ENCODE data around the gene SLC25A15. TPM values are rescaled to one million over a fixed set of nuclear protein-coding genes. Genes with fewer than 3 reads are reported as not detected.
"Not testable (repeated sequence)": the region's sequence is repeated elsewhere in the genome, so short reads cannot be mapped to it uniquely, and the experiment has no call there.

The SLC25A15 gene
- total RNA-seq, 1 experiment from 2014 or later: 17.8 TPM

DNA sequence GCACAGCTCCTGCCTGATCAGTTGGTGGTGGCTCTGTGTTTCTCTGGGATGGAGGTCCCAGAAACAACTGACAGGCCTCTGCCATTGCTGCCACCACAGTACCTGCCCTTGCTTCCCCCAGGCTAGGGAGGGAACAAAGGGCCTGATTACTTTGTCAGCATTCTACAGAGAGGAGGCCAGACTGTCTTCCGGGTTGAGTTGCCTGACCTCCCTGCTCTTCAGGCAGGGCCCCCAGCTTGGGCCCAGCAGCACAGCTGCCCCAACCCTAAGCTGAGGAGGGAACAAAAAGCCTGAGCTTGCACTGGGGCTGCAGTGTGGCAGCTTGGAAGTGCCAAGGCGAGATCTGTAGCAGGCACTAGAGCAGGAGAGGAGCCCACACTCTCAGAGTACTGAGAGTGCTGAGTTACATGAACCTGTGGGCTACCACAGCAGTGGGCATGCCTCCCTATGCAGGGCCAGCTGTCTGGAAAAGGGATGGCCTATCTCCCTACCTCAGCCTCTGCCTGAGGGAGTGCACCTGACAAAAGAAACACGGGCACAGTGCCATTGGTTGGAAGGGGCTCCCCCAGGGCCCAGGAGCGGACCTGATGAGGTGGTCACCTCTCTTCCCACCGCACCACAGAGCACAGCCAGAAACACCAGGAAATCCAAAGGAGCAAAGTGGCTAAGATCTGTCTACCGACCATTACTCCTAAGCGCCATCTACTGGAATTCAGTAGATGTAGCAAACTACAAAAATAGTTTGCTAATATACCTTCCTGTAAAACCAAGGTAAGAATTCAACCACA, 24.4 kb downstream of the SLC25A15 start:
- DNase-seq (ENCODE audit: low read depth): peak; percentile 33

DNA sequence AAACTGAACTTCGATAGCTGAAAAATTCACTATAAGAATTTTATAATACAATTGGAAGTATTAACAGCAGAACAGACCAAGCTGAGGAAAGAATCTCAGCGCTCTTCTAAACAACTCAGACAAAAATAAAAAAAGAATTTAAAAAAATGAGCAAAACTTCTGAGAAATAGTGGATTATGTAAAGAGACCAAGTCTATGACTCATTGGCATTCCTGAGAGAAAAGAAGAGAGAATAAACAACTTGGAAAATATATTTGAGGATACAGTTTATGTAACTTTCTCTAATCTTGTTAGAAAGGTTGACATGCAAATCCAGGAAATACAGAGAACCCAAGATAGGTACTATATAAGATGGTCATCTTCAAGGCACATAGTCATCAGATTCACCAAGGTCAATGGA, 25.4 kb downstream of the SLC25A15 start:
- DNase-seq (ENCODE audit: low read depth): no peak

DNA sequence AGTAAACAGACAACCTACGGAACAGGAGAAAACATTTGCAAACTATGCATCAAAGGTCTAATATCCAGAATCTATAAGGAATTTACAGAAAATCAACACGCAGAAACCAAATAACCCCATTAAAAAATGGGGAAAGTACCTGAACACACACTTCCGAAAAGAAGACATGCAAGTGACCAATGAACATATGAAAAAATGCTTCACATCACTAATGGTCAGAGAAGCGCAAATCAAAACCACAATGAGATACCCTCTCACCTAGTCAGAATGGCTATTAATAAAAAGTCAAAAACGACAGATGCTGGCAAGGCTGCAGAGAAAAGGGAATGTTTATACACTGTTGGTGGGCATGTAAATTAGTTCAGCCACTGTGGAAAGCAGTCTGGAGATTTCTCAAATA, 29.5 kb downstream of the SLC25A15 start:
- no peak for DNase-seq (ENCODE audit: low read depth)

DNA sequence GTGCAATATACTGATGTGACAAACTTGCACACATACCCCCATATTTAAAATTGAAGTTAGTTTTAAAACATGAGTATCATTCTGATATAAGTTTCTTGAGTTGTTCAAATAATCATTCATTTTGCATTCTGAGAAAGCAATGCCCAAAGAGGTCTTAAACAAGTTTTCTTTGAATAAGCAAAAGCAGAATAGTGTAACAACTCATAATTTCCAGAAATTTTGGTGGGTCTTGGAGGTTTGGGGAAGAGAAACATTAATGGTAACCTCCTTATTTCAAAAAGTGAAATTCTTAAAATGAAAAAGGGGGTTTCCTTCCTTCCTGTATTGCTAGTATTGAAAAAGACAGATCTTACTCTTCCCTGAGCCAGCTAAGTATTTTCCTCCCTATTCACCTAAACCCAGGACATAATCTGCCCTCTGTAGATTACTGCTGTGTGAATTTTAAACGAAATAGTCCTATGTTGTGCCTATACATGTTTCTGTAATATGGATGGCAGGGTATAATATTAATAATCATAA, 30.4 kb downstream of the SLC25A15 start:
- no peak for DNase-seq (ENCODE audit: low read depth)

DNA sequence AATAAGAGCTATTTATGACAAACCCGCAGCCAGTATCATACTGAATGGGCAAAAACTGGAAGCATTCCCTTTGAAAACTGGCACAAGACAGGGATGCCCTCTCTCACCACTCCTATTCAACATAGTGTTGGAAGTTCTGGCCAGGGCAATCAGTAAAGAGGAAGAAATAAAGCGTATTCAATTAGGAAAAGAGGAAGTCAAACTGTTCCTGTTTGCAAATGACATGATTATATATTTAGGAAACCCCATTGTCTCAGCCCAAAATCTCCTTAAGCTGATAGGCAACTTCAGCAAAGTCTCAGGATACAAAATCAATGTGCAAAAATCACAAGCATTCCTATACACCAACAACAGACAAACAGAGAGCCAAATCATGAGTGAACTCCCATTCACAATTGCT, 50.3 kb downstream of the SLC25A15 start:
- not testable (repeated sequence) for DNase-seq (ENCODE audit: low read depth)

DNA sequence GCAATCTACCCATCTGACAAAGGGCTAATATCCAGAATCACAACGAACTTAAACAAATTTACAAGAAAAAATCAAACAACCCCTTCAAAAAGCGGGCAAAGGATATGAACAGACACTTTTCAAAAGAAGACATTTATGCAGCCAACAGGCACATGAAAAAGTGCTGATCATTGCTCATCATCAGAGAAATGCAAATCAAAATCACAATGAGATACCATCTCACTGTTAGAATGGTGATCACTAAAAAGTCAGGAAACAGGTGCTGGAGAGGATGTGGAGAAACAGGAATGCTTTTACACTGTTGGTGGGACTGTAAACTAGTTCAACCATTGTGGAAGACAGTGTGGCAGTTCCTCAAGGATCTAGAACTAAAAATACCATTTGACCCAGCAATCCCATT, 51.5 kb downstream of the SLC25A15 start:
- not testable (repeated sequence) for DNase-seq (ENCODE audit: low read depth)

Other genes starting within 250 kb of the SLC25A15 start
- 1.2 and 1.6 TPM in 2 replicates for gene FOXO1, start 123.0 kb upstream of the SLC25A15 start, total RNA-seq (2014; rRNA removed; shearing (Covaris generic))
- gene MRPS31, start 18.4 kb upstream of the SLC25A15 start, total RNA-seq (2014; rRNA removed; shearing (Covaris generic)): 17.3 and 17.8 TPM in 2 replicates
- gene ELF1, start 229.7 kb downstream of the SLC25A15 start, total RNA-seq (2014; rRNA removed; shearing (Covaris generic)): 19.4 and 21.5 TPM in 2 replicates

All from RPMI7951 (cell line).